HepG2 (cell line): Measurements from ENCODE around the gene DNAAF1. TPM values are rescaled to one million over a fixed set of nuclear protein-coding genes. Genes with fewer than 3 reads are reported as not detected.

ENCODE experiments used
- ATAC-seq: fragments of 200-7000 bp; cut with Tn5 transposase; 3 replicates; pipeline ENCODE4 v1.9.1; 2020; ENCODE audit warnings: mild to moderate bottlenecking, moderate library complexity
- BruUV-seq: library from RNA; stranded (reverse); fragments of 400-500 nt; replicated peaks from 2 replicates; lab custom pipeline; 2021; lab: Mats Ljungman, UMichigan
- CTCF ChIA-PET: fragments of 300-600 bp; formaldehyde crosslinking; extraction: SDS; loops from one replicate; lab custom pipeline; 2021; ENCODE audit warnings: low total read pairs, inconsistent platforms, low intra/inter-chr PET ratio; lab: Yijun Ruan, JAX
- POLR2A ChIA-PET: fragments of 350-600 bp; sonication (Branson Sonifier 250); formaldehyde crosslinking; loops from one replicate; lab custom pipeline; 2020; ENCODE audit warnings: antibody characterized with exemption, inconsistent platforms; lab: Yijun Ruan, JAX
- DNase-seq: peaks from one replicate; pipeline ENCODE4 v3.0.0-alpha.2; 2015; ENCODE audit warnings: low spot score
- FAIRE-seq: peaks from 3 replicates; lab custom pipeline; 2011; peaks lifted over from hg19 to GRCh38; lab: Jason Lieb, UNC
- H2AFZ ChIP-seq: one replicate; pipeline ENCODE4 v1.6.1; 2011; ENCODE audit warnings: low read length, inconsistent platforms
- H3K27ac ChIP-seq: fragments of 300-600 bp; 3 replicates; pipeline ENCODE4 v1.8.0; 2011; ENCODE audit warnings: mixed run types, mild to moderate bottlenecking, mixed read lengths, low read length, inconsistent platforms; ENCODE audit not compliant: insufficient read depth; ENCODE audit errors: extremely low read length
- H3K27me3 ChIP-seq, 2 experiments: fragments of 200-600 bp in 1 of 2; 2 replicates in 1 of 2; 3 replicates in 1 of 2; pipeline versions ENCODE4 v1.6.0 to v1.8.0; 2011; ENCODE audit warnings: low read length in 2 of 2, mild to moderate bottlenecking in 2 of 2, moderate library complexity in 2 of 2, inconsistent platforms in 1 of 2; ENCODE audit not compliant: insufficient read depth in 2 of 2, control insufficient read depth in 1 of 2
- H3K36me3 ChIP-seq, 2 experiments: fragments of 200-600 bp in 1 of 2; replicated peaks in 1 of 2; 2 replicates in 1 of 2; 3 replicates in 1 of 2; pipeline versions ENCODE4 v1.5.1 to v1.8.0; 2011; ENCODE audit warnings: low read length in 2 of 2, inconsistent platforms in 1 of 2; ENCODE audit not compliant: insufficient read depth in 2 of 2, control insufficient read depth in 1 of 2
- H3K4me1 ChIP-seq: 2 replicates; pipeline ENCODE4 v1.5.1; 2012; ENCODE audit warnings: low read length, inconsistent platforms; ENCODE audit not compliant: insufficient read depth
- H3K4me2 ChIP-seq: 2 replicates; pipeline ENCODE4 v1.6.0; 2011; ENCODE audit warnings: low read depth, low read length, inconsistent platforms
- H3K4me3 ChIP-seq, 3 experiments: fragments of 200-600 bp in 1 of 3; sonication (generic), shearing (Covaris generic) in 1 of 3; replicated peaks in 1 of 3; 2 replicates each; pipeline ENCODE4 v1.5.1; 2011 to 2016; ENCODE audit warnings: low read length in 3 of 3, inconsistent platforms in 2 of 3, low read depth in 2 of 3, mild to moderate bottlenecking in 2 of 3, control low read depth in 1 of 3, mixed read lengths in 1 of 3; ENCODE audit not compliant: insufficient read depth in 1 of 3
- H3K79me2 ChIP-seq: one replicate; pipeline ENCODE4 v1.6.1; 2011; ENCODE audit warnings: low read length, inconsistent platforms; ENCODE audit not compliant: insufficient read depth
- H3K9ac ChIP-seq: 2 replicates; pipeline ENCODE4 v1.6.0; 2011; ENCODE audit warnings: mild to moderate bottlenecking, low read depth, low read length, inconsistent platforms; ENCODE audit not compliant: insufficient read depth
- H3K9me3 ChIP-seq: 2 replicates; pipeline ENCODE4 v1.5.1; 2012; ENCODE audit warnings: mild to moderate bottlenecking, low read length
- H4K20me1 ChIP-seq: 2 replicates; pipeline ENCODE4 v1.6.0; 2011; ENCODE audit warnings: inconsistent platforms, mild to moderate bottlenecking, low read length, moderate library complexity; ENCODE audit not compliant: insufficient read depth
- BORCS8-MEF2B ChIP-seq: sonication (generic); formaldehyde crosslinking; IDR thresholded peaks from 2 replicates; pipeline ENCODE4 v1.8.0; 2022; ENCODE audit warnings: mild to moderate bottlenecking, missing genetic modification reagents
- DMTF1 ChIP-seq: sonication (generic); formaldehyde crosslinking; IDR thresholded peaks from 2 replicates; pipeline ENCODE4 v1.4.0; 2020; ENCODE audit warnings: mild to moderate bottlenecking, missing genetic modification reagents
- WGBS: methylation state at CpG from one replicate; pipeline ENCODE4 v1.1.6; 2017; ENCODE audit warnings: low lambda C conversion rate; 5-methylcytosine and 5-hydroxymethylcytosine counted together
- in situ Hi-C: cut with HindIII; loops from 2 replicates; pipeline ENCODE4 v1.10.0; 2017; ENCODE audit warnings: low pct_unique_long_range_greater_than_20kb; ENCODE audit not compliant: extremely low pct_ligation_motif_present
- intact Hi-C: fragments of 100-400 bp; cut with micrococcal nuclease; formaldehyde crosslinking; loops from one replicate; pipeline ENCODE4 v1.10.0; 2022; ENCODE audit not compliant: unreplicated experiment
- polyA plus RNA-seq, 8 experiments: library from polyadenylated mRNA; depleted of rRNA in 3 of 8; stranded (reverse) in 7 of 8; unstranded in 1 of 8; fragments of >200 nt; fragmentation: Illumina TruSeq in 4 of 8; extraction: Trizol in 4 of 8; gene quantifications; 2 replicates each; pipeline versions ENCODE4 v1.2.1 to v1.2.3, GENCODE V29; 2011 to 2016; ENCODE audit warnings: low read depth in 4 of 8, missing spikeins in 1 of 8, mixed read lengths in 1 of 8; ENCODE audit not compliant: insufficient read depth in 1 of 8
- total RNA-seq, 5 experiments: library from RNA; depleted of rRNA; stranded (reverse); fragments of >200 nt; fragmentation: Illumina TruSeq; extraction: Trizol; gene quantifications; 2 replicates each; pipeline ENCODE4 v1.2.3, GENCODE V29; 2016; ENCODE audit warnings: low read depth in 1 of 5
- TF ChIP-seq, protein P1 (sequence below): fragments of 450-650 bp; IDR thresholded peaks from 2 replicates; pipeline ENCODE4 v1.6.1; 2016

DNAAF1 gene
- total and polyA plus RNA-seq, 2 of the 13 experiments (the other 11 are each of a cell fraction or from before 2014, with no cell fraction given): 0.04 TPM; not detected in 1

DNA sequence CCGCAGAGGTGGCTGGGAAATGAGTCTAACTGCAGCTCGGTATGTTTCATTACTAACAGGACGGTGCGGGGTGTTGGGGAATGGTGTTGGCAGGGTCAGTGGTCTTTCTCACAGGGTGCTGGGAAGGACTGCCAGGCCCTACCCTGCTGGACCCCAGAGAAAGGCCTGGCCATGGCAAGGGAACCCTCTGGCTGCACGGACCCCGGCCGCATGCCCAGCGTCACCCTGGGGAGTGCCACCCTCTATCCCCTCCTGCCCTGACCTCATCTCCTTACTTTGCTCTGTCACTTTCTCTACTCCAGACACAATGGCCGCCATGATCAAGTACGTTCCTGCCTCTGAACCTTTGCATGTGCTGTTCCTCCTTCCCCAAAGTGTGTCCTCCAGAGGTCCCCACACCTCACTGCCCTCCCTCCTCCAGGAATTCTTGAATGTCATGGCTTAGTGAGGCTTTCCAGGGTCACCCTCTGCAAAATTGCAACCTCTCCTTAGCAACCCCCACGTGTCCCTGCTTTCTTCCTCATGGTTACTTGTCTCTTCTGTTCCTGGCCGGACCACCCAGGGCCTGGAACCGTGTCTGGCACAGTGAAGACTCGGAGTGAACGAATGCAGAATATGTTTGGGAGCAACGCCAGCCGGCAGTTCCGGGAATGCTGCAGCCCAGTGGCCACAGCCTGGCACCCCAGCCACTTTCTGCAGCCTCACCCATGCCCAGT lies 61.0 kb downstream of the DNAAF1 start:
- Histone ChIP-seq H4K20me1 (no peaks in the 10 kb centered on the region), H3K27ac (no peak overlapping the region), H3K9ac (no peak overlapping the region), H3K4me3 (no peak overlapping the region), H3K4me2 (no peak overlapping the region), H3K36me3 (no peaks in the 10 kb centered on the region), H3K79me2 (no peaks in the 10 kb centered on the region), H3K4me1 (no peaks in the 10 kb centered on the region), H3K27me3 (peaks cover 15 to 26% of the 10 kb centered on the region in 2 experiments), H3K9me3 (no peaks in the 10 kb centered on the region), H2AFZ (no peak overlapping the region)
- in situ Hi-C loops: no loop called here
- CTCF ChIA-PET: no interaction called here
- intact Hi-C loops: no loop called here
- TF ChIP-seq BORCS8-MEF2B (CRISPR knock-in tag) (no peak), DMTF1 (CRISPR knock-in tag) (no peak)
- TF ChIP-seq, protein P1, sequence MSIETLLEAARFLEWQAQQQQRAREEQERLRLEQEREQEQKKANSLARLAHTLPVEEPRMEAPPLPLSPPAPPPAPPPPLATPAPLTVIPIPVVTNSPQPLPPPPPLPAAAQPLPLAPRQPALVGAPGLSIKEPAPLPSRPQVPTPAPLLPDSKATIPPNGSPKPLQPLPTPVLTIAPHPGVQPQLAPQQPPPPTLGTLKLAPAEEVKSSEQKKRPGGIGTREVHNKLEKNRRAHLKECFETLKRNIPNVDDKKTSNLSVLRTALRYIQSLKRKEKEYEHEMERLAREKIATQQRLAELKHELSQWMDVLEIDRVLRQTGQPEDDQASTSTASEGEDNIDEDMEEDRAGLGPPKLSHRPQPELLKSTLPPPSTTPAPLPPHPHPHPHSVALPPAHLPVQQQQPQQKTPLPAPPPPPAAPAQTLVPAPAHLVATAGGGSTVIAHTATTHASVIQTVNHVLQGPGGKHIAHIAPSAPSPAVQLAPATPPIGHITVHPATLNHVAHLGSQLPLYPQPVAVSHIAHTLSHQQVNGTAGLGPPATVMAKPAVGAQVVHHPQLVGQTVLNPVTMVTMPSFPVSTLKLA: peak; percentile 93
- FAIRE-seq (no peak), DNase-seq (no peak), ATAC-seq (peak; percentile 23; the same call in 1 of the 3 replicates)
- POLR2A ChIA-PET: no interaction called here
- no TSS peak for BruUV-seq
- 23% methylated on average over 18 of the region's 18 CpGs for WGBS
